NCI-H1694 (cell line): ENCODE data around the gene ITIH2.

ENCODE experiments used
- DNase-seq: peaks from one replicate; lab custom pipeline; 2025; lab: John Stamatoyannopoulos, UW

The ITIH2 gene

GRCh38 chr10:7795605-7796004 is 92.5 kb downstream of the ITIH2 start:
- DNase-seq = no peak

- no peak for DNase-seq
These were observed 94.5 kb downstream of the ITIH2 start for GRCh38 chr10:7797582-7797981.
